Neuron (in vitro differentiated cells): ENCODE results near the gene GRM5.

ENCODE experiments used
- H2AFZ ChIP-seq: one replicate; pipeline ENCODE4 v1.6.1; 2013; ENCODE audit warnings: low read depth, mild to moderate bottlenecking, inconsistent platforms, low read length, moderate library complexity
- H3K27me3 ChIP-seq: one replicate; pipeline ENCODE4 v1.6.1; 2013; ENCODE audit warnings: low read length; ENCODE audit not compliant: insufficient read depth
- H3K36me3 ChIP-seq: one replicate; pipeline ENCODE4 v1.6.1; 2013; ENCODE audit warnings: low read length; ENCODE audit not compliant: insufficient read depth
- H3K4me1 ChIP-seq: one replicate; pipeline ENCODE4 v1.6.1; 2013; ENCODE audit warnings: low read length; ENCODE audit not compliant: insufficient read depth
- H3K4me3 ChIP-seq: 2 replicates; pipeline ENCODE4 v1.5.1; 2013; ENCODE audit warnings: mild to moderate bottlenecking, low read length, moderate library complexity
- H3K9me3 ChIP-seq: one replicate; pipeline ENCODE4 v1.6.1; 2013; ENCODE audit warnings: low read length

Gene GRM5

GRCh38 chr11:88596786-88597185 lies 469.0 kb downstream of the GRM5 start:
- Histone ChIP-seq H3K36me3 (no peaks in the 10 kb centered on the region), H3K27me3 (no peaks in the 10 kb centered on the region), H3K4me1 (no peaks in the 10 kb centered on the region), H3K4me3 (no peak overlapping the region), H2AFZ (no peak overlapping the region), H3K9me3 (no peaks in the 10 kb centered on the region)

- Histone ChIP-seq H3K9me3 (no peaks in the 10 kb centered on the region), H3K4me1 (no peaks in the 10 kb centered on the region), H3K27me3 (no peaks in the 10 kb centered on the region), H3K36me3 (no peaks in the 10 kb centered on the region), H3K4me3 (no peak overlapping the region), H2AFZ (no peak overlapping the region)
Measured at GRCh38 chr11:88594274-88594950, 471.4 kb downstream of the GRM5 start.

- H3K9me3 ChIP-seq, result no peaks in the 10 kb centered on the region
- no peaks in the 10 kb centered on the region for H3K36me3 ChIP-seq
- H3K4me1 ChIP-seq, result no peaks in the 10 kb centered on the region
- no peak overlapping the region for H2AFZ ChIP-seq
- H3K27me3 ChIP-seq, result no peaks in the 10 kb centered on the region
- no peak overlapping the region for H3K4me3 ChIP-seq
Measured at GRCh38 chr11:88590361-88590760, 475.4 kb downstream of the GRM5 start.

GRCh38 chr11:88583251-88583650 lies 482.5 kb downstream of the GRM5 start:
- H3K36me3 ChIP-seq, result no peaks in the 10 kb centered on the region
- no peaks in the 10 kb centered on the region for H3K27me3 ChIP-seq
- H2AFZ ChIP-seq, result no peak overlapping the region
- H3K9me3 ChIP-seq, result no peaks in the 10 kb centered on the region
- no peaks in the 10 kb centered on the region for H3K4me1 ChIP-seq
- no peak overlapping the region for H3K4me3 ChIP-seq

GRCh38 chr11:88579466-88579865 lies 486.3 kb downstream of the GRM5 start:
- Histone ChIP-seq H3K27me3 (no peaks in the 10 kb centered on the region), H3K9me3 (no peaks in the 10 kb centered on the region), H3K36me3 (no peaks in the 10 kb centered on the region), H2AFZ (no peak overlapping the region), H3K4me3 (no peak overlapping the region), H3K4me1 (no peaks in the 10 kb centered on the region)

- H3K27me3 ChIP-seq, result no peaks in the 10 kb centered on the region
- no peaks in the 10 kb centered on the region for H3K36me3 ChIP-seq
- H3K9me3 ChIP-seq, result no peaks in the 10 kb centered on the region
- H3K4me3 ChIP-seq, result no peak overlapping the region
- no peaks in the 10 kb centered on the region for H3K4me1 ChIP-seq
- no peak overlapping the region for H2AFZ ChIP-seq
Measured at GRCh38 chr11:88576741-88577140, 489.0 kb downstream of the GRM5 start.

GRCh38 chr11:88575916-88576315 lies 489.9 kb downstream of the GRM5 start:
- no peaks in the 10 kb centered on the region for H3K27me3 ChIP-seq
- no peaks in the 10 kb centered on the region for H3K4me1 ChIP-seq
- H3K36me3 ChIP-seq, result no peaks in the 10 kb centered on the region
- no peaks in the 10 kb centered on the region for H3K9me3 ChIP-seq
- H3K4me3 ChIP-seq, result no peak overlapping the region
- H2AFZ ChIP-seq, result no peak overlapping the region

GRCh38 chr11:88569342-88569741 lies 496.4 kb downstream of the GRM5 start:
- H3K9me3 ChIP-seq, result no peaks in the 10 kb centered on the region
- H3K4me3 ChIP-seq, result no peak overlapping the region
- H3K27me3 ChIP-seq, result no peaks in the 10 kb centered on the region
- no peaks in the 10 kb centered on the region for H3K4me1 ChIP-seq
- no peaks in the 10 kb centered on the region for H3K36me3 ChIP-seq
- no peak overlapping the region for H2AFZ ChIP-seq

- H3K4me1 ChIP-seq, result no peaks in the 10 kb centered on the region
- no peak overlapping the region for H2AFZ ChIP-seq
- no peaks in the 10 kb centered on the region for H3K36me3 ChIP-seq
- no peak overlapping the region for H3K4me3 ChIP-seq
- no peaks in the 10 kb centered on the region for H3K9me3 ChIP-seq
- H3K27me3 ChIP-seq, result no peaks in the 10 kb centered on the region
Measured at GRCh38 chr11:88555829-88556202, 510.0 kb downstream of the GRM5 start.

- Histone ChIP-seq H3K4me3 (no peak overlapping the region), H3K4me1 (no peaks in the 10 kb centered on the region), H3K9me3 (no peaks in the 10 kb centered on the region), H2AFZ (no peak overlapping the region), H3K27me3 (no peaks in the 10 kb centered on the region), H3K36me3 (no peaks in the 10 kb centered on the region)
Measured at GRCh38 chr11:88555018-88555828, 510.6 kb downstream of the GRM5 start.

- no peaks in the 10 kb centered on the region for H3K27me3 ChIP-seq
- no peaks in the 10 kb centered on the region for H3K9me3 ChIP-seq
- no peak overlapping the region for H3K4me3 ChIP-seq
- no peaks in the 10 kb centered on the region for H3K4me1 ChIP-seq
- H2AFZ ChIP-seq, result no peak overlapping the region
- no peaks in the 10 kb centered on the region for H3K36me3 ChIP-seq
Measured at GRCh38 chr11:88553204-88553603, 512.6 kb downstream of the GRM5 start.

GRCh38 chr11:88552379-88553062 lies 513.3 kb downstream of the GRM5 start:
- no peak overlapping the region for H3K4me3 ChIP-seq
- no peaks in the 10 kb centered on the region for H3K4me1 ChIP-seq
- no peaks in the 10 kb centered on the region for H3K27me3 ChIP-seq
- H2AFZ ChIP-seq, result no peak overlapping the region
- H3K36me3 ChIP-seq, result no peaks in the 10 kb centered on the region
- no peaks in the 10 kb centered on the region for H3K9me3 ChIP-seq

- Histone ChIP-seq H3K36me3 (no peaks in the 10 kb centered on the region), H3K9me3 (no peaks in the 10 kb centered on the region), H3K4me1 (no peaks in the 10 kb centered on the region), H3K27me3 (no peaks in the 10 kb centered on the region), H3K4me3 (no peak overlapping the region), H2AFZ (no peak overlapping the region)
Measured at GRCh38 chr11:88544656-88545280, 521.0 kb downstream of the GRM5 start.
